ENCODE results near the gene ANG. TPM values are rescaled to one million over a fixed set of nuclear protein-coding genes. Genes with fewer than 3 reads are reported as not detected.
"Not testable (repeated sequence)": the region's sequence is repeated elsewhere in the genome, so short reads cannot be mapped to it uniquely, and the experiment has no call there.

ANG gene
- 10 to 100 TPM in 2 of 5 donors, 1 to 10 TPM in 3; 7.2 to 11.7 (median 8.9) TPM for polyA plus RNA-seq (ENCODE audit: insufficient read depth in 1 of 5, insufficient read length in 5 of 5, low replicate concordance in 1 of 5)
- long read RNA-seq, donor 1, transcript ANG-201 (2 exons, 1,222 nt), result major isoform, 12 of 12 reads
- long read RNA-seq, donor 1, partial matches to known transcripts, result 0 of 12 reads
- long read RNA-seq, donor 1, other reads (novel, unspliced or antisense), result 0 of 12 reads
- long read RNA-seq, donor 2, transcript ANG-201 (2 exons, 1,222 nt), result major isoform, 5 of 5 reads
- long read RNA-seq, donor 2, partial matches to known transcripts, result 0 of 5 reads
- long read RNA-seq, donor 2, other reads (novel, unspliced or antisense), result 0 of 5 reads
- long read RNA-seq, donor 3, partial matches to known transcripts, result 0 of 3 reads
- long read RNA-seq, donor 3, other reads (novel, unspliced or antisense), result 0 of 3 reads
- long read RNA-seq, donor 4, partial matches to known transcripts, result 0 of 4 reads
- long read RNA-seq, donor 4, other reads (novel, unspliced or antisense), result 0 of 4 reads
- long read RNA-seq, donor 5, transcript ANG-201 (2 exons, 1,222 nt), result major isoform, 6 of 7 reads
- long read RNA-seq, donor 5, partial matches to known transcripts, result 0 of 7 reads
- long read RNA-seq, donor 5, other reads (novel, unspliced or antisense), result 0 of 7 reads
- long read RNA-seq, donor 6, partial matches to known transcripts, result 0 of 3 reads
- long read RNA-seq, donor 6, other reads (novel, unspliced or antisense), result 0 of 3 reads
- long read RNA-seq, donor 7, partial matches to known transcripts, result 0 of 1 reads
- long read RNA-seq, donor 7, other reads (novel, unspliced or antisense), result 0 of 1 reads
- long read RNA-seq, donor 8, result 0 reads

- DNase-seq, result no peak
These were observed at the start of gene ANG for GRCh38 chr14:20688167-20688839. ANG (plus strand) TSS chr14:20688764; CDS start chr14:20693565, 4,801 bp downstream.

DNA sequence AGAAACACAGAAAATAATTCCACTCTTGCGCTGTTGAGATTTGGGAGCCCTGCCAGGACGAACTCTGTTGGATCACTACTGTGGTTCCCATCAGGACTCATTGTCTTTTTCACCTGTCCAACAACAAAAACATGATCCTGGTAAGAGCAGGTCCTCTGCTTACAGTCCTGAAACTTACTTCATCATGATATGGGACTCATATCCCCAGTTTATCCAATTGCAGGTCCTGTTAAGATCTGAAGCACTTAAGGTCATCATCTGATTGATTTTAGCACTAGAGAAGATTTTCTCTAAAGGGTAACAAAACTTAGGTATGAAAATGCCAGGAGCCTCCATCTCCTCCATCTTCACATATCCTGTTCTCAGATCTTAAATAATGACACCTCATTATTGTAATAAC is 47.0 kb upstream of the ANG start, which contains the start of gene OR6S1:
TSS of gene OR6S1 (minus strand) at position 101 of the 400 bp plus-strand sequence. CDS start at position 101, 0 bp downstream.
- DNase-seq, result no peak

GRCh38 chr14:20642182-20642581 is 46.4 kb upstream of the ANG start:
- no peak for DNase-seq

GRCh38 chr14:20642755-20643154 is 45.8 kb upstream of the ANG start:
- not testable (repeated sequence) for DNase-seq

GRCh38 chr14:20644520-20644919 is 44.0 kb upstream of the ANG start:
- DNase-seq, result no peak

GRCh38 chr14:20645481-20645880 is 43.1 kb upstream of the ANG start:
- no peak for DNase-seq

GRCh38 chr14:20652996-20653975 is 35.3 kb upstream of the ANG start:
- DNase-seq, result no peak

DNA sequence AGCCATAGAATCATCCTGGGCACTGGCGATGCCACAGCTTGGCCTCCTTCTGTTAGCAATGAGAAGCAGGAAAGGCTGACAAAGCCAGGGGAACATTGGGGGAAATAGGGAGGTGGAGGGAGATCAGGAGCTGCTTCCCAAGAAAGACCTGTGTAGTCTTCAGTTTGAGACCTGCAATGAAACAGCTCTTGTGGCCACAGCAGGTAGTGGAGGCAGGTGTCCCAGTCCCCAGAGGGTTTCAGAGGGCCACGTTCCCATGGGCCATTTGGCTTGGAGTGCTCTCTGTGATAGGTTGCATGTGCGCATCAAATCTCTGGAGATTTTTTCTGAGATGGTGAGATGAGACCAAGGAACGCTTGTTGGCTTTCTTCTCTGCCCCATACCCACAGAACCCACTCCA is 32.7 kb upstream of the ANG start:
- DNase-seq, result no peak

DNA sequence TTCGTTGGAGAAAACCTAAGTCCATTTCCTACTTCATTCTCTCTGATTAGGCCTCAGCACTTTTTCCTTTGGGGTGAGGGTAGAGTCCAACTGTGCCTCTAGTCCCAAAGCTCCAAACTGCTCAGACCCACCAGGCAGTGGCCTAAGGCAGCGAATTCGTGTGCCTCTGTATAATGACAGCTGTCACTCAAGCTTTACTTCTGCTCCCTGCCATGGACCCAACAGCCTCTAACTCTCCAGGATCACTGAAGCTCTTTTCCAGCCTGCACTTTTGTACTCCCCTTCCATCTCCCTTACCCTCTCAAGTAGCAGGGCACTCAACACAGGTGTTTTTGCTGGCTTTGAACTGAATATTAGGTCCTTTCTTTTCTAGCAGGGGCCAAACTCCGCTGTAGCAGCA is 32.3 kb upstream of the ANG start:
- no peak for DNase-seq

DNA sequence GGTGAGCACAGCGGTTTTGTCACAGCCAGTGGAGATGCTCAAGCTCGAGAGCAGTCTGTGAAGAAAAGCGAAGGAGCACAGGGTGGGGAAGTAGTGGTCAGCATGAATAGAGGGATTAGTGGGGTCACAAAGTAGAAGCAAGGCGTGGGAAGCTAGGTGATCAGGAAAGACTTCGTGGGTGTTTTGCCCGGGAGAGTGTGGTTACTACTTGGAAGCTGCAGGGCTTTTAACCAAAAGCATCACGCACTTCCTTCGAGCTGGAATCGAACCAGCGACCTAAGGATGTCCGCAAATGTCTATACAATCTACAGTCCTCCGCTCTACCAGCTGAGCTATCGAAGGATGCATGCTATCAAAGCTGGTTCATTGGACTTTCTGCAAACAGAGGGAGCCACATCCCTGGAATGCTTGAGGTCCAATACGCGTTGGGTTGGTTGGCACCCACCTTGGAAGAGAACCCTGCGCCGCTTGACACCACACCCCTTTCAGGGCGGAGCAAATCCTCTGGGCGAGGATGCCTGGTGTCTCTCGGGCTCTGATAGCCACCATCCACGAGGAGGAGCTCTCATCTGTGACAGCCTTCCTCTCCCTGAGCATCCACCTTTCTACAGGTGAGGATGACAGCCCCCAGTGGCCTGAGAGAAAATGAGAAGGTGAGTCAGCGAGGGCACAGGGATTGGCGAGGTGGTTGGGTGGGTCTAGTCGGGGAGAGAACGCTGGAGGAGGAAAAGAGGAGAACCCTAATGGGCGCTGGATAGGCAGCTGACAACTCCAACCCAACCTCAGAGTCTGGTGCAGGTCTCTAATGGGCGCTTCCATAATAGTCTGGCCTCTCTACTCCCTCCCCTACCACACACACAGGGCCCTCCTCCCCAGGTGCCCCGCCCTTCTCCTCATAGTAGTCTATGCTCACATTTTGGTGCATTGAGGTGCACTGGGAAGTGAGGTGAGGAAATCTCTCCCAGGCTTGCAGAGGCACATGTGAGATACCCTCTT is 31.1 kb upstream of the ANG start:
- no peak for DNase-seq

DNA sequence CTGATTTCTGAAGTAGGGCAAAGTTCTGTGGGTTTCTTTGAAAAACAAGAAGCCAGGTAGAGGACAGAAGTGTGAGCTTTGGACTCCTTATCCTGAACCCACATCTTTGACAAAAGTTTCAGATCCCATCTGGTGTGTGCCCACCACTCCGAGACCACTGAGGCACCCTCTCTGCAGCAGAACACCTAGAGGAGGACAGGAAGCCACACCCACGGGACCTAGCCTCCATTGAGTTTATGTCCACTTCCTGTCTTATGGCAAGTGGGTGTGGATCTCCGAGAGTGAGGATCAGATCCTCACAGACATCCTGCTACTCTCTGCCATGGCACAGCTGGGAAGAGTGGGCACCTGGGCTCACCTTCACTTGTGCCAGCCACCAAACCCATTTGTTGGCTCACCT is 30.3 kb upstream of the ANG start:
- DNase-seq, result no peak

- DNase-seq, result no peak
These were observed 29.2 kb upstream of the ANG start for GRCh38 chr14:20659336-20659735.

- DNase-seq, result no peak
These were observed 28.7 kb upstream of the ANG start for GRCh38 chr14:20659813-20660395.

GRCh38 chr14:20661197-20661596 is 27.4 kb upstream of the ANG start:
- no peak for DNase-seq

- no peak for DNase-seq
These were observed 25.4 kb upstream of the ANG start for GRCh38 chr14:20662968-20663732.

DNA sequence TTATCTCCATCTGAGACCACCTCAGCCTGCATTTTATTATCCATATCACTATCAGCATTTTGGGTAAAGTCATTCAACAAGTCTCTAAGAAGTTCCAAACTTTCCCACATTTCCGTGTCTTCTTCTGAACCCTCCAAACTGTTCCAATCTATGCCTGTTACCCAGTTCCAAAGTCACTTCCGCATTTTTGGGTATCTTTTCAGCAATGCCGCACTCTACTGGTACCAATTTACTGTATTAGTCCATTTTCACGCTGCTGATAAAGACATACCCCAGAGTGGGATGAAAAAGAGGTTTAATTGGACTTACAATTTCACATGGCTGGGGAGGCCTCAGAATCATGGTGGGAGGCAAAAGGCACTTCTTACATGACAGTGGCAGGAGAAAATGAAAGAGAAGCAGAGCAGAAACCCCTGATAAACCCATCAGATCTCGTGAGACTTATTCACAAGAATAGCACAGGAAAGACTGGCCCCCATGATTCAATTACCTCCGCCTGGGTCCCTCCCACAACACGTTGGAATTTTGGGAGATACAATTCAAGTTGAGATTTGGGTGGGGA is 22.1 kb upstream of the ANG start:
- DNase-seq, result not testable (repeated sequence)

DNA sequence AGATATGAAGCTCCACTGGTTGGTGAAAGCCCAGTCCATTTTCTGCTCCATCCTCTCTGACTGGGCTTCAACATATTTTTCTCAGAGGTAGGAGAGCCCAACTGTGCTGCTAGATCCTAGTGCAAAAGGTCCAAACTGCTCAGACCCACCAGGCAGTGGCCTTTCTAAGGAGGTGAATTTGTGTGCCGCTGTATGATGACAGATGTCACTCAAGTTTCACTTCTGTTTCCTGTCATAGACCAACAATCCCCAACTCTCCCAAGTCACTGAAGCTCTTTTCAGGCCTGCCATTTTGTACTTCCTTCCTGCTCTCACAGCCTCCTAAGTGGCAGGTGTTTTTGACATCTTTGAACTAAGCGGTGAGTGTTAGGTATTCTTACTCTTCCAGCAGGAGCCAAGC is 20.6 kb upstream of the ANG start:
- DNase-seq, result no peak

GRCh38 chr14:20668969-20669368 is 19.6 kb upstream of the ANG start:
- no peak for DNase-seq

Data from right lung (tissue), 10 donors.